A549 (cell line): ENCODE measurements around the gene TRAPPC6A. TPM values are rescaled to one million over a fixed set of nuclear protein-coding genes. Genes with fewer than 3 reads are reported as not detected.

Experiments used
- ATAC-seq, 2 experiments: fragments of 200-7000 bp in 1 of 2; fragments of >200 bp in 1 of 2; cut with Nextera tagmentation in 1 of 2; cut with Tn5 transposase in 1 of 2; 3 replicates each; pipeline versions ENCODE4 v1.8.0 to v1.9.1; 2018 to 2020; ENCODE audit warnings: mild to moderate bottlenecking in 1 of 2, moderate library complexity in 1 of 2
- CTCF ChIA-PET: fragments of 300-600 bp; sonication (Branson Sonifier 250); formaldehyde crosslinking; extraction: SDS; loops from one replicate; lab custom pipeline; 2021; ENCODE audit warnings: antibody characterized with exemption, inconsistent platforms; lab: Yijun Ruan, JAX
- POLR2A ChIA-PET: fragments of 350-600 bp; formaldehyde crosslinking; extraction: SDS; loops from one replicate; lab custom pipeline; 2021; ENCODE audit warnings: antibody characterized with exemption, inconsistent platforms; lab: Yijun Ruan, JAX
- DNase-seq, 2 experiments: peaks; one replicate each; pipeline versions ENCODE4 v3.0.0 to v3.0.0-alpha.2; 2011 to 2016; ENCODE audit warnings: low read depth in 1 of 2, low spot score in 1 of 2
- FAIRE-seq: peaks from 2 replicates; lab custom pipeline; 2011; peaks lifted over from hg19 to GRCh38; lab: Jason Lieb, UNC
- H3K27ac ChIP-seq, 2 experiments: fragments of >200 bp; sonication (Bioruptor Twin); formaldehyde crosslinking; 3 replicates each; pipeline ENCODE4 v1.5.1; 2016 to 2017
- H3K4me1 ChIP-seq: fragments of >200 bp; sonication (Bioruptor Twin); formaldehyde crosslinking; 3 replicates; pipeline ENCODE4 v1.6.1; 2016
- H3K4me2 ChIP-seq: fragments of >200 bp; sonication (Bioruptor Twin); formaldehyde crosslinking; 3 replicates; pipeline ENCODE4 v1.6.1; 2016
- H3K4me3 ChIP-seq: fragments of >200 bp; sonication (Bioruptor Twin); formaldehyde crosslinking; 3 replicates; pipeline ENCODE4 v1.5.1; 2016
- H3K9me3 ChIP-seq: fragments of >200 bp; sonication (Bioruptor Twin); formaldehyde crosslinking; 3 replicates; pipeline ENCODE4 v1.6.1; 2016
- CHD2 ChIP-seq: fragments of 150-350 bp; IDR thresholded peaks from 2 replicates; pipeline ENCODE4 v1.6.1; 2014; ENCODE audit warnings: low read length; ENCODE audit not compliant: partially characterized antibody
- EHF ChIP-seq: fragments of 250-450 bp; sonication (Bioruptor Pico); IDR thresholded peaks from 2 replicates; pipeline ENCODE4 v1.5.0; 2020; ENCODE audit warnings: mild to moderate bottlenecking
- EHMT2 ChIP-seq: fragments of 200-600 bp; sonication (generic); IDR thresholded peaks from 2 replicates; pipeline ENCODE4 v1.6.1; 2016; ENCODE audit warnings: antibody characterized with exemption, low read depth, mild to moderate bottlenecking, moderate library complexity
- FOSB ChIP-seq: fragments of 250-450 bp; sonication (Bioruptor Pico); IDR thresholded peaks from 2 replicates; pipeline ENCODE4 v1.5.0; 2020; ENCODE audit warnings: mild to moderate bottlenecking, moderate library complexity
- FOSL2 ChIP-seq, 2 experiments: fragments of 450-650 bp in 1 of 2; fragments of >200 bp in 1 of 2; sonication (Bioruptor Twin) in 1 of 2; formaldehyde crosslinking; IDR thresholded peaks; 2 replicates each; pipeline versions ENCODE4 v1.5.0 to v1.6.1; 2016 to 2020; ENCODE audit warnings: mild to moderate bottlenecking in 1 of 2, moderate library complexity in 1 of 2
- GATA3 ChIP-seq: IDR thresholded peaks from 2 replicates; pipeline ENCODE4 v1.6.1; 2012; ENCODE audit warnings: borderline replicate concordance
- JUN ChIP-seq, 2 experiments: fragments of >200 bp; sonication (Bioruptor Twin); formaldehyde crosslinking; IDR thresholded peaks; 2 replicates in 1 of 2; 3 replicates in 1 of 2; pipeline ENCODE4 v1.6.1; 2016 to 2017
- KDM5A ChIP-seq: fragments of 200-600 bp; sonication (generic); IDR thresholded peaks from 2 replicates; pipeline ENCODE4 v1.6.1; 2016; ENCODE audit warnings: antibody characterized with exemption, mild to moderate bottlenecking
- MAFK ChIP-seq: fragments of 450-650 bp; IDR thresholded peaks from 2 replicates; pipeline ENCODE4 v1.6.1; 2014; ENCODE audit not compliant: partially characterized antibody
- MAZ ChIP-seq: fragments of 150-350 bp; IDR thresholded peaks from 2 replicates; pipeline ENCODE4 v1.6.1; 2014; ENCODE audit warnings: antibody characterized with exemption, low read depth, low read length, borderline replicate concordance
- MYC ChIP-seq: IDR thresholded peaks from 2 replicates; pipeline ENCODE4 v1.6.1; 2012; ENCODE audit warnings: mild to moderate bottlenecking, inconsistent platforms, low read length, improper control_type of control experiment, borderline replicate concordance
- NFE2L2 ChIP-seq: fragments of 150-350 bp; conservative IDR thresholded peaks from 2 replicates; pipeline ENCODE4 v1.6.1; 2014; ENCODE audit warnings: low read length
- NPAS2 ChIP-seq: fragments of 250-450 bp; sonication (Bioruptor Pico); IDR thresholded peaks from 2 replicates; pipeline ENCODE4 v1.8.0; 2022; ENCODE audit warnings: mild to moderate bottlenecking, moderate library complexity, borderline replicate concordance
- PHF8 ChIP-seq: fragments of 200-600 bp; sonication (generic); IDR thresholded peaks from 2 replicates; pipeline ENCODE4 v1.6.1; 2016; ENCODE audit warnings: low read depth, mild to moderate bottlenecking, antibody characterized with exemption, moderate library complexity, borderline replicate concordance
- RARB ChIP-seq: fragments of 250-450 bp; sonication (Bioruptor Pico); IDR thresholded peaks from 2 replicates; pipeline ENCODE4 v1.8.0; 2021; ENCODE audit warnings: mild to moderate bottlenecking, moderate library complexity
- RCOR1 ChIP-seq: fragments of 150-350 bp; IDR thresholded peaks from 2 replicates; pipeline ENCODE4 v1.6.1; 2014; ENCODE audit warnings: antibody characterized with exemption, low read length, low read depth
- SREBF2 ChIP-seq: fragments of 450-650 bp; IDR thresholded peaks from 2 replicates; pipeline ENCODE4 v1.6.1; 2014; ENCODE audit warnings: mild to moderate bottlenecking, moderate library complexity
- TP53 ChIP-seq: fragments of 250-450 bp; sonication (Bioruptor Pico); IDR thresholded peaks from 2 replicates; pipeline ENCODE4 v1.5.0; 2021; ENCODE audit warnings: mild to moderate bottlenecking, moderate library complexity
- ZC3H11A ChIP-seq: fragments of 450-650 bp; IDR thresholded peaks from 2 replicates; pipeline ENCODE4 v1.6.1; 2014; ENCODE audit warnings: antibody characterized with exemption, mild to moderate bottlenecking
- ZSCAN20 ChIP-seq: fragments of 250-450 bp; sonication (Bioruptor Pico); IDR thresholded peaks from 2 replicates; pipeline ENCODE4 v1.8.0; 2022; ENCODE audit warnings: mild to moderate bottlenecking, moderate library complexity
- WGBS: methylation state at CpG from one replicate; pipeline ENCODE4 v1.1.6; 2017; ENCODE audit errors: missing lambda C conversion rate; 5-methylcytosine and 5-hydroxymethylcytosine counted together
- polyA plus RNA-seq, 4 experiments: library from polyadenylated mRNA; depleted of rRNA in 3 of 4; stranded (reverse); fragments of >200 nt; fragmentation: RNase III in 1 of 4; extraction: RNeasy Plus Mini Kit Qiagen cat#74134 plus additional on column Dnase treatment in 1 of 4; gene quantifications; 2 replicates in 3 of 4; 3 replicates in 1 of 4; pipeline ENCODE4 v1.2.3, GENCODE V29; 2011 to 2017
- TF ChIP-seq, protein P1 (sequence below): fragments of 250-450 bp; sonication (Bioruptor Pico); IDR thresholded peaks from 2 replicates; pipeline ENCODE4 v1.5.0; 2021; ENCODE audit warnings: mild to moderate bottlenecking, moderate library complexity, borderline replicate concordance
- TF ChIP-seq, protein P2 (sequence below): fragments of 450-650 bp; IDR thresholded peaks from 2 replicates; pipeline ENCODE4 v1.6.1; 2014; ENCODE audit warnings: antibody characterized with exemption
- TF ChIP-seq, protein P3 (sequence below): fragments of >200 bp; sonication (Bioruptor Twin); formaldehyde crosslinking; IDR thresholded peaks from 3 replicates; pipeline ENCODE4 v1.5.1; 2016
- TF ChIP-seq, protein P4 (sequence below): IDR thresholded peaks from 2 replicates; pipeline ENCODE4 v1.6.1; 2012
- TF ChIP-seq, protein P5 (sequence below): fragments of >200 bp; sonication (Bioruptor Twin); formaldehyde crosslinking; IDR thresholded peaks from 2 replicates; pipeline ENCODE4 v1.6.1; 2016
- TF ChIP-seq, protein P6 (sequence below): fragments of 150-350 bp; IDR thresholded peaks from 2 replicates; pipeline ENCODE4 v1.6.1; 2014; ENCODE audit warnings: low read depth, mild to moderate bottlenecking, low read length
- TF ChIP-seq, protein P7 (sequence below): IDR thresholded peaks from 2 replicates; pipeline ENCODE4 v1.6.1; 2012
- TF ChIP-seq, protein P8 (sequence below): fragments of 250-450 bp; sonication (Bioruptor Pico); IDR thresholded peaks from 2 replicates; pipeline ENCODE4 v1.5.0; 2020; ENCODE audit warnings: low read depth, mild to moderate bottlenecking, moderate library complexity

TRAPPC6A gene
- polyA plus RNA-seq, 2 of the 4 experiments (the other 2 are of a cell fraction) = 28.5 to 29.8 TPM

DNA sequence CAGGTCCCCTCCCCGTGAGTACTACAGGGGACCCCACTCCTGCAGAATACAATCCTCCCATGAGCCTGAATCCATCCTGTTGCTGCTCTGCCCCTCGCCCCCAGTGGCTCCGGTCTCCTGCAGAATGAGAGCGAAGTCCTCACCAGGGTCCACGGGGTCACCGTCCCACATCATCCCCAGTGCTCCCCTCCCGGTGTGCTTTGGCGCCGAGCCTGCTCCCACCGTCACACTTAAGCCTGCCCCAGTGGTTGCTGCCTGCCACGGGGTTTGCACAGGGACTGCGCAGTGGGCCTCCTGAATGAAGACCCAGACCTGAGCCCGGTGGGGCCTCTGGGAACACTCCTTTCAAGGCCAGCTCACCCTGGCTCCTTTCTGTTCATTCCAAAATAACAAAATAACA lies 47.8 kb downstream of the TRAPPC6A start:
- no peak overlapping the region for H3K4me3 ChIP-seq
- ATAC-seq (no peak), FAIRE-seq (no peak), DNase-seq (no peak)
- H3K4me2 ChIP-seq = peak overlapping the region; percentile 35; the same call in 2 of the 3 replicates
- peaks cover 10% of the 10 kb centered on the region for H3K4me1 ChIP-seq
- POLR2A ChIA-PET = no interaction called here
- CTCF ChIA-PET = interaction anchor here (1.1 to 2.8 kb wide), 7 partner anchors 13 to 91 kb away, joined by 3 to 16 read pairs (median 7); partner anchors contain the start of gene GEMIN7
- TF ChIP-seq MYC = no peak
- no peak for TF ChIP-seq NFE2L2
- TF ChIP-seq NPAS2 (CRISPR knock-in tag) = no peak
- no peak for TF ChIP-seq JUN (IDR thresholded peaks at IDR 0.05)
- no peak for TF ChIP-seq CHD2
- TF ChIP-seq, protein P1, sequence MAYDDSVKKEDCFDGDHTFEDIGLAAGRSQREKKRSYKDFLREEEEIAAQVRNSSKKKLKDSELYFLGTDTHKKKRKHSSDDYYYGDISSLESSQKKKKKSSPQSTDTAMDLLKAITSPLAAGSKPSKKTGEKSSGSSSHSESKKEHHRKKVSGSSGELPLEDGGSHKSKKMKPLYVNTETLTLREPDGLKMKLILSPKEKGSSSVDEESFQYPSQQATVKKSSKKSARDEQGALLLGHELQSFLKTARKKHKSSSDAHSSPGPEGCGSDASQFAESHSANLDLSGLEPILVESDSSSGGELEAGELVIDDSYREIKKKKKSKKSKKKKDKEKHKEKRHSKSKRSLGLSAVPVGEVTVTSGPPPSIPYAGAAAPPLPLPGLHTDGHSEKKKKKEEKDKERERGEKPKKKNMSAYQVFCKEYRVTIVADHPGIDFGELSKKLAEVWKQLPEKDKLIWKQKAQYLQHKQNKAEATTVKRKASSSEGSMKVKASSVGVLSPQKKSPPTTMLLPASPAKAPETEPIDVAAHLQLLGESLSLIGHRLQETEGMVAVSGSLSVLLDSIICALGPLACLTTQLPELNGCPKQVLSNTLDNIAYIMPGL (CRISPR knock-in tag) = no peak
- no peak for TF ChIP-seq EHF (CRISPR knock-in tag)
- no peak for TF ChIP-seq GATA3
- TF ChIP-seq, protein P2, sequence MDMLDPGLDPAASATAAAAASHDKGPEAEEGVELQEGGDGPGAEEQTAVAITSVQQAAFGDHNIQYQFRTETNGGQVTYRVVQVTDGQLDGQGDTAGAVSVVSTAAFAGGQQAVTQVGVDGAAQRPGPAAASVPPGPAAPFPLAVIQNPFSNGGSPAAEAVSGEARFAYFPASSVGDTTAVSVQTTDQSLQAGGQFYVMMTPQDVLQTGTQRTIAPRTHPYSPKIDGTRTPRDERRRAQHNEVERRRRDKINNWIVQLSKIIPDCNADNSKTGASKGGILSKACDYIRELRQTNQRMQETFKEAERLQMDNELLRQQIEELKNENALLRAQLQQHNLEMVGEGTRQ = no peak
- no peak for TF ChIP-seq FOSB (CRISPR knock-in tag)
- TF ChIP-seq MAFK = no peak
- TF ChIP-seq, protein P3, sequence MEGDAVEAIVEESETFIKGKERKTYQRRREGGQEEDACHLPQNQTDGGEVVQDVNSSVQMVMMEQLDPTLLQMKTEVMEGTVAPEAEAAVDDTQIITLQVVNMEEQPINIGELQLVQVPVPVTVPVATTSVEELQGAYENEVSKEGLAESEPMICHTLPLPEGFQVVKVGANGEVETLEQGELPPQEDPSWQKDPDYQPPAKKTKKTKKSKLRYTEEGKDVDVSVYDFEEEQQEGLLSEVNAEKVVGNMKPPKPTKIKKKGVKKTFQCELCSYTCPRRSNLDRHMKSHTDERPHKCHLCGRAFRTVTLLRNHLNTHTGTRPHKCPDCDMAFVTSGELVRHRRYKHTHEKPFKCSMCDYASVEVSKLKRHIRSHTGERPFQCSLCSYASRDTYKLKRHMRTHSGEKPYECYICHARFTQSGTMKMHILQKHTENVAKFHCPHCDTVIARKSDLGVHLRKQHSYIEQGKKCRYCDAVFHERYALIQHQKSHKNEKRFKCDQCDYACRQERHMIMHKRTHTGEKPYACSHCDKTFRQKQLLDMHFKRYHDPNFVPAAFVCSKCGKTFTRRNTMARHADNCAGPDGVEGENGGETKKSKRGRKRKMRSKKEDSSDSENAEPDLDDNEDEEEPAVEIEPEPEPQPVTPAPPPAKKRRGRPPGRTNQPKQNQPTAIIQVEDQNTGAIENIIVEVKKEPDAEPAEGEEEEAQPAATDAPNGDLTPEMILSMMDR = no peak
- TF ChIP-seq ZC3H11A = no peak
- TF ChIP-seq, protein P4, sequence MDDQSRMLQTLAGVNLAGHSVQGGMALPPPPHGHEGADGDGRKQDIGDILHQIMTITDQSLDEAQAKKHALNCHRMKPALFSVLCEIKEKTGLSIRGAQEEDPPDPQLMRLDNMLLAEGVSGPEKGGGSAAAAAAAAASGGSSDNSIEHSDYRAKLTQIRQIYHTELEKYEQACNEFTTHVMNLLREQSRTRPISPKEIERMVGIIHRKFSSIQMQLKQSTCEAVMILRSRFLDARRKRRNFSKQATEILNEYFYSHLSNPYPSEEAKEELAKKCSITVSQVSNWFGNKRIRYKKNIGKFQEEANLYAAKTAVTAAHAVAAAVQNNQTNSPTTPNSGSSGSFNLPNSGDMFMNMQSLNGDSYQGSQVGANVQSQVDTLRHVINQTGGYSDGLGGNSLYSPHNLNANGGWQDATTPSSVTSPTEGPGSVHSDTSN = no peak
- TF ChIP-seq MAZ = no peak
- TF ChIP-seq ZSCAN20 (CRISPR knock-in tag) = no peak
- no peak for TF ChIP-seq TP53 (CRISPR knock-in tag)
- TF ChIP-seq, protein P5, sequence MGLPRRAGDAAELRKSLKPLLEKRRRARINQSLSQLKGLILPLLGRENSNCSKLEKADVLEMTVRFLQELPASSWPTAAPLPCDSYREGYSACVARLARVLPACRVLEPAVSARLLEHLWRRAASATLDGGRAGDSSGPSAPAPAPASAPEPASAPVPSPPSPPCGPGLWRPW = no peak
- TF ChIP-seq PHF8 = no peak
- no peak for TF ChIP-seq EHMT2
- 92% methylated on average over 13 of the region's 13 CpGs for WGBS
- H3K27ac ChIP-seq = peak overlapping the region in 1 of 2 experiments; percentile 13; a peak in 2 of 6 replicates
- no peaks in the 10 kb centered on the region for H3K9me3 ChIP-seq

DNA sequence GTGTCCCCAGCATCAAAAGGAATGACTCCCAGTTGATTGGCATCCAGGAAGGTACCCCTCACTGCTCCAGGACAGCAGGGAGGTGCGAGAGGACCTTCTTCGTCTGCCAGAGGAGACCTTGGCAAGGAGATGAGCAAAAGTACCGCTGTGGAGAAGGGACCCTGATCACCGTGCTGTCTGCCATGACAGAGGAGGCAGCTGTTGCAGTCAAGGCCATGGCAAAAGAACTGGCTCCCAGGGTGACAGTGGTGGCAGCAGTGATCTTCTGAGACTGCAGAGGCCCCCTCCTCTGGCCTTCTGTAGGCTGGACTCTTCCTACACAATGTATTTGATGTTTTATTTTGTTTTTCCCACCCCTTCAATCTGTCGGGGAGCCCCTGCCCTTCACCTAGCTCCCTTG lies 49.2 kb downstream of the TRAPPC6A start:
- POLR2A ChIA-PET = no interaction called here
- ATAC-seq = no peak
- TF ChIP-seq, protein P6, sequence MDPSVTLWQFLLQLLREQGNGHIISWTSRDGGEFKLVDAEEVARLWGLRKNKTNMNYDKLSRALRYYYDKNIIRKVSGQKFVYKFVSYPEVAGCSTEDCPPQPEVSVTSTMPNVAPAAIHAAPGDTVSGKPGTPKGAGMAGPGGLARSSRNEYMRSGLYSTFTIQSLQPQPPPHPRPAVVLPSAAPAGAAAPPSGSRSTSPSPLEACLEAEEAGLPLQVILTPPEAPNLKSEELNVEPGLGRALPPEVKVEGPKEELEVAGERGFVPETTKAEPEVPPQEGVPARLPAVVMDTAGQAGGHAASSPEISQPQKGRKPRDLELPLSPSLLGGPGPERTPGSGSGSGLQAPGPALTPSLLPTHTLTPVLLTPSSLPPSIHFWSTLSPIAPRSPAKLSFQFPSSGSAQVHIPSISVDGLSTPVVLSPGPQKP = no peak
- TF ChIP-seq, protein P7, sequence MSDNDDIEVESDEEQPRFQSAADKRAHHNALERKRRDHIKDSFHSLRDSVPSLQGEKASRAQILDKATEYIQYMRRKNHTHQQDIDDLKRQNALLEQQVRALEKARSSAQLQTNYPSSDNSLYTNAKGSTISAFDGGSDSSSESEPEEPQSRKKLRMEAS = no peak
- TF ChIP-seq NPAS2 (CRISPR knock-in tag) = no peak
- no peak for TF ChIP-seq KDM5A
- no peak for TF ChIP-seq FOSL2 (IDR thresholded peaks at IDR 0.05)
- TF ChIP-seq FOSL2 (CRISPR knock-in tag; IDR thresholded peaks at IDR 0.05) = no peak
- TF ChIP-seq, protein P4 = no peak
- no peak for TF ChIP-seq RCOR1
- TF ChIP-seq, protein P8, sequence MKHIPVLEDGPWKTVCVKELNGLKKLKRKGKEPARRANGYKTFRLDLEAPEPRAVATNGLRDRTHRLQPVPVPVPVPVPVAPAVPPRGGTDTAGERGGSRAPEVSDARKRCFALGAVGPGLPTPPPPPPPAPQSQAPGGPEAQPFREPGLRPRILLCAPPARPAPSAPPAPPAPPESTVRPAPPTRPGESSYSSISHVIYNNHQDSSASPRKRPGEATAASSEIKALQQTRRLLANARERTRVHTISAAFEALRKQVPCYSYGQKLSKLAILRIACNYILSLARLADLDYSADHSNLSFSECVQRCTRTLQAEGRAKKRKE (CRISPR knock-in tag) = no peak
- no peak for TF ChIP-seq SREBF2
- no peak for TF ChIP-seq RARB (CRISPR knock-in tag)

More for the DNA sequence above, 49.2 kb downstream of the TRAPPC6A start:
- FAIRE-seq = no peak
- 92% methylated on average over 5 of the region's 5 CpGs for WGBS
- CTCF ChIA-PET = interaction anchor here (1.2 to 6.1 kb wide), 3 partner anchors 29 to 210 kb away, joined by 3 to 46 read pairs (median 12); no protein-coding TSS in a partner anchor
- Histone ChIP-seq H3K4me1 (peaks cover 10% of the 10 kb centered on the region), H3K27ac (no peak overlapping the region), H3K9me3 (no peaks in the 10 kb centered on the region), H3K4me2 (no peak overlapping the region), H3K4me3 (no peak overlapping the region)
- no peak for DNase-seq
